ENCODE results near the gene SRSF1. TPM values are rescaled to one million over a fixed set of nuclear protein-coding genes. Genes with fewer than 3 reads are reported as not detected.

The SRSF1 gene
- total and polyA plus RNA-seq, 8 donors: 137 to 393 (median 340) TPM

DNA sequence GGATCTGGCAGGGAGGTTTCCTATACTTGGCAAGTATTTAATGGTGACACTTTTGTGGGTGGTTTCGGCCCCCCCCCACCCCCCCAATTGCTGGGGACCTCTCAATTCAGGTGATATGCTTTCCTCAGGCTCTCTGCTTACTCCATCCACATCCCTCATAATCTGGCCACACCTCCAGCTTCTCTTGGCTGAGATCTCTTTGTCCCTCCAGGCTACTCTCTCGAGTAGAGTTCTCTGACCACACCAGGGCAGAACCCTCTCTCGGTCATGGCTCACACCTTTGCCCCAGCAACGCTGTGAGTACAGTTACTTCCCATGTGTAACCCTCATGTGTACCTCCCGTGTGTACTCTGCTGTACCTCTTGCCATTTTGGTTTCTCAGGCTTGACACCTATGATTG is 34.1 kb upstream of the SRSF1 start:
- Histone ChIP-seq H3K4me3 (no peak overlapping the region), H3K36me3 (no peaks in the 10 kb centered on the region), H3K9me3 (no peaks in the 10 kb centered on the region), H3K27ac (no peak overlapping the region), H3K27me3 (peaks cover 0 to 4% of the 10 kb centered on the region in 2 donors), H3K4me1 (no peaks in the 10 kb centered on the region)
- ATAC-seq: no peak
- TF ChIP-seq CTCF (IDR thresholded peaks at IDR 0.05): no peak
- no peak for DNase-seq
- intact Hi-C loops (cut with DNase I): no loop called here

GRCh38 chr17:58040386-58040785 is 33.3 kb upstream of the SRSF1 start:
- H3K4me3 ChIP-seq: no peak overlapping the region
- H3K4me1 ChIP-seq: no peaks in the 10 kb centered on the region
- peaks cover 0 to 11% of the 10 kb centered on the region in 2 donors for H3K27me3 ChIP-seq
- H3K9me3 ChIP-seq: no peaks in the 10 kb centered on the region
- TF ChIP-seq CTCF (IDR thresholded peaks at IDR 0.05): no peak
- intact Hi-C loops (cut with DNase I): no loop called here
- H3K27ac ChIP-seq: no peak overlapping the region
- DNase-seq (no peak), ATAC-seq (no peak)
- no peaks in the 10 kb centered on the region for H3K36me3 ChIP-seq

DNA sequence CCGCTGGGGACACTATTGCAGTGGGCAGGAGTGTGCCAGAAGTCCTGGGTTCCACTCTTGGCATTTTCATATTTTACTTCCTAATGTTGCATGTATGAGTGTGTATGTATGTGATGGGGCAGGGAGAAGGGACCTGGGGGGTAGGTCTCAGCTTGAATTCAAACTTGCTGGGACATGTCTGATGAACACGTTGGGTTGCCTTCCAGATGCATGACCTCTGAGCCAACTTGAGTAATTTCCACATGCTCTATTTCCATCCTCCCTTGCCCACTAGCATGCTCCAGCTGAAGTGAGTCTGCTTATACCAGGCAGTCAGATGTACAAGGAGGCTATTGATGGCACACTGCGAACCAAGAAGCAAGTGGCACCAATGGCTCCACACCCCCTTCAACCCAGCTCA is 32.9 kb upstream of the SRSF1 start:
- DNase-seq (no peak), ATAC-seq (no peak)
- TF ChIP-seq CTCF (IDR thresholded peaks at IDR 0.05): no peak
- Histone ChIP-seq H3K27ac (no peak overlapping the region), H3K4me1 (no peaks in the 10 kb centered on the region), H3K4me3 (no peak overlapping the region), H3K9me3 (no peaks in the 10 kb centered on the region), H3K27me3 (peaks cover 0 to 11% of the 10 kb centered on the region in 2 donors), H3K36me3 (no peaks in the 10 kb centered on the region)
- intact Hi-C loops (cut with DNase I): no loop called here

DNA sequence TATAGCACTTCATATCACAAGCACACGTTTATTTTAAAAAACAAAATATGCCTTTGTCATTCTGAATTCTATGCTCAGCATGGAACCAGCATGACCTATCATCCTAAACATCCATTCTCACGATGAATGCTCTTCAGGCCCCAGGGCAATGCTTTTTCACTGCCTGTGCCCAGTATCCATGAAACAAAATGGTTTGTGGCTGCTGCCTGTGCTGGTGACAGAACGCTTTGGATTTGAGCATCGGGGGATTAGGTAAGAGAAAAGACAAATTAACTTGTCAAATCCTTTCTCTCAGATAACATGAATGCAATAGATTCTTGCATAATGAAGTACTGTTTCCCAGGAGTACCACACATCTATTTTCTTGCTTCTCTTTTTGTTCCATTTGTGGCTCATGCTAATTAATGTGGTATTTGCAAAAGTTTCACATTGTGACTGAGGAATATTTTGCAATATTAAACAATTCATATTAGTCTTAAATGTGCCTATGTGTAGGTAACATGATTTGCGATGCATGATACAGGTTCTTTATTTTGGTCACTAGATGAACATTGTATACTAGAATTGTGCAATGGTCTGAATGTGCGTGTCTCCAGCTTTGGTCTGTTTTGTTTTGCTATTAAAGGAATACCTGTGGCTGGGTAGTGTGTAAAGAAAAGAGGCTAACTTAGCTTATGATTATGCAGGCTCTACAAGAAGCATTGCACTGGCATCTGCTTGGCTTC is 25.8 kb upstream of the SRSF1 start:
- Histone ChIP-seq H3K27me3 (peaks cover 0 to 7% of the 10 kb centered on the region in 2 donors), H3K27ac (no peak overlapping the region), H3K4me3 (no peak overlapping the region), H3K9me3 (no peaks in the 10 kb centered on the region), H3K4me1 (no peaks in the 10 kb centered on the region), H3K36me3 (no peaks in the 10 kb centered on the region)
- ATAC-seq (no peak), DNase-seq (no peak)
- intact Hi-C loops (cut with DNase I): no loop called here
- no peak for TF ChIP-seq CTCF (IDR thresholded peaks at IDR 0.05)

DNA sequence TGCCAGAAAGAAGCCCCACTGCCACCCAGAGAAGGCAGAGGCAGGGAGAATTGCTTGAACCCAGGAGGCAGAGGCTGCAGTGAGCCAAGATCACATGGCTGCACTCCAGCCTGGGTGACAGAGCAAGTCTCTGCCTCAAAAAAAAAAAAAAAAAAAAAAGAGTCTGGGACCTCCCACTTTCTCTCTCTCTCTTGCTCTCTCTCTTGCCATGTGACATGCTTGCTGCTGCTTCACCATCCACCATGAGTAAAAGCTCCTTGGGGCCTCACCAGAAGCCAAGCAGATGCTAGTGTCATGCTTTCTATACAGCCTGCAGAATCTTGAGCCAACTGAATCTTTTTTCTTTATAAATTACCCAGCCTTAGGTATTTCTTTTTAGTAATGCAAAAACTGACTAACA is 21.5 kb upstream of the SRSF1 start:
- H3K4me3 ChIP-seq: no peak overlapping the region
- H3K4me1 ChIP-seq: no peaks in the 10 kb centered on the region
- no peaks in the 10 kb centered on the region for H3K36me3 ChIP-seq
- no peak for DNase-seq
- H3K27ac ChIP-seq: no peak overlapping the region
- H3K9me3 ChIP-seq: no peaks in the 10 kb centered on the region
- intact Hi-C loops (cut with DNase I): no loop called here
- H3K27me3 ChIP-seq: no peaks in the 10 kb centered on the region
- no peak for TF ChIP-seq CTCF (IDR thresholded peaks at IDR 0.05)
- ATAC-seq: no peak
